GM23338 (cell line): Measurements from ENCODE around the gene CCNY. TPM values are rescaled to one million over a fixed set of nuclear protein-coding genes. Genes with fewer than 3 reads are reported as not detected.
A peak's percentile ranks its signal among the peaks of the same experiment; 100 is the strongest.

ENCODE experiments used
- ATAC-seq: fragments of 200-7000 bp; cut with Tn5 transposase; 3 replicates; pipeline ENCODE4 v1.9.1; 2020
- DNase-seq: peaks from one replicate; pipeline ENCODE4 v3.0.0-alpha.2; 2015; ENCODE audit warnings: low spot score
- H2AFZ ChIP-seq: fragments of 200-600 bp; sonication (generic); 2 replicates; pipeline ENCODE4 v1.8.0; 2016; ENCODE audit warnings: antibody characterized with exemption, mild to moderate bottlenecking, moderate library complexity
- H3F3A ChIP-seq: fragments of 200-600 bp; sonication (generic); replicated peaks from 2 replicates; pipeline ENCODE4 v1.8.0; 2017; ENCODE audit warnings: antibody characterized with exemption, mixed run types, low read depth
- H3K27ac ChIP-seq: fragments of 200-600 bp; sonication (generic); 2 replicates; pipeline ENCODE4 v1.6.1; 2016; ENCODE audit warnings: low read depth
- H3K27me3 ChIP-seq: fragments of 200-600 bp; sonication (generic); 2 replicates; pipeline ENCODE4 v1.8.0; 2016; ENCODE audit warnings: mild to moderate bottlenecking, mixed run types, moderate library complexity; ENCODE audit not compliant: insufficient read depth
- H3K36me3 ChIP-seq: fragments of 200-600 bp; sonication (generic); 2 replicates; pipeline ENCODE4 v1.8.0; 2016; ENCODE audit warnings: mild to moderate bottlenecking; ENCODE audit not compliant: insufficient read depth
- H3K4me1 ChIP-seq: fragments of 200-600 bp; sonication (generic); 2 replicates; pipeline ENCODE4 v1.8.0; 2016; ENCODE audit warnings: mild to moderate bottlenecking, moderate library complexity; ENCODE audit not compliant: insufficient read depth
- H3K4me2 ChIP-seq: fragments of 200-600 bp; sonication (generic); 2 replicates; pipeline ENCODE4 v1.7.1; 2017; ENCODE audit warnings: mixed run types
- H3K4me3 ChIP-seq: fragments of 200-600 bp; sonication (generic); 2 replicates; pipeline ENCODE4 v1.6.1; 2016; ENCODE audit warnings: mixed run types
- H3K79me2 ChIP-seq: fragments of 200-600 bp; sonication (generic); replicated peaks from 2 replicates; pipeline ENCODE4 v1.8.0; 2017; ENCODE audit warnings: mild to moderate bottlenecking; ENCODE audit not compliant: insufficient read depth
- H3K9me2 ChIP-seq: fragments of 200-600 bp; sonication (generic); 2 replicates; pipeline ENCODE4 v1.8.0; 2017; ENCODE audit not compliant: insufficient read depth
- H4K20me1 ChIP-seq: fragments of 200-600 bp; sonication (generic); replicated peaks from 2 replicates; pipeline ENCODE4 v1.8.0; 2017; ENCODE audit warnings: mild to moderate bottlenecking; ENCODE audit not compliant: insufficient read depth
- H3K27ac Mint-ChIP-seq: 2 replicates; pipeline ENCODE4 v1.8.0; 2020; ENCODE audit warnings: inconsistent platforms, mild to moderate bottlenecking, moderate library complexity, mixed read lengths
- H3K27me3 Mint-ChIP-seq: 3 replicates; pipeline ENCODE4 v1.8.0; 2022; ENCODE audit warnings: low read depth, mild to moderate bottlenecking, moderate library complexity, mixed read lengths, inconsistent platforms; ENCODE audit not compliant: insufficient read depth, poor library complexity
- H3K36me3 Mint-ChIP-seq: 3 replicates; pipeline ENCODE4 v1.8.0; 2021; ENCODE audit warnings: low read depth, mild to moderate bottlenecking, inconsistent platforms, moderate library complexity, mixed read lengths
- H3K4me1 Mint-ChIP-seq: 3 replicates; pipeline ENCODE4 v1.8.0; 2020; ENCODE audit warnings: mild to moderate bottlenecking, inconsistent platforms, mixed read lengths
- H3K4me3 Mint-ChIP-seq: 3 replicates; pipeline ENCODE4 v1.8.0; 2021; ENCODE audit warnings: moderate library complexity, mild to moderate bottlenecking, inconsistent platforms, mixed read lengths
- H3K9me3 Mint-ChIP-seq: 3 replicates; pipeline ENCODE4 v1.8.0; 2020; ENCODE audit warnings: moderate library complexity, mild to moderate bottlenecking, inconsistent platforms, mixed read lengths
- CREB1 ChIP-seq: fragments of 250-450 bp; sonication (Bioruptor Pico); IDR thresholded peaks from 2 replicates; pipeline ENCODE4 v1.5.0; 2020; ENCODE audit warnings: low read depth, mild to moderate bottlenecking, moderate library complexity
- EZH2 ChIP-seq: fragments of 200-600 bp; sonication (generic); IDR thresholded peaks from one replicate; pipeline ENCODE4 v1.8.0; 2017; ENCODE audit warnings: antibody characterized with exemption, mild to moderate bottlenecking, low read depth; ENCODE audit not compliant: unreplicated experiment
- EZH2phosphoT487 ChIP-seq: fragments of 200-600 bp; sonication (generic); IDR thresholded peaks from one replicate; pipeline ENCODE4 v1.8.1; 2018; ENCODE audit warnings: antibody characterized with exemption; ENCODE audit not compliant: unreplicated experiment
- JUNB ChIP-seq: IDR thresholded peaks from one replicate; pipeline ENCODE4 v1.6.1; 2016; ENCODE audit warnings: antibody characterized with exemption; ENCODE audit not compliant: unreplicated experiment
- NANOG ChIP-seq: IDR thresholded peaks from 2 replicates; pipeline ENCODE4 v1.6.1; 2016; ENCODE audit warnings: antibody characterized with exemption, borderline replicate concordance
- POLR2AphosphoS5 ChIP-seq: IDR thresholded peaks from 2 replicates; pipeline ENCODE4 v1.6.1; 2016; ENCODE audit warnings: antibody characterized with exemption, low read depth
- STAT1 ChIP-seq: IDR thresholded peaks from one replicate; pipeline ENCODE4 v1.6.1; 2016; ENCODE audit warnings: antibody characterized with exemption; ENCODE audit not compliant: unreplicated experiment
- ZNF114 ChIP-seq: fragments of 250-450 bp; sonication (Bioruptor Pico); IDR thresholded peaks from 2 replicates; pipeline ENCODE4 v1.5.0; 2020; ENCODE audit warnings: mild to moderate bottlenecking, moderate library complexity
- polyA plus RNA-seq: library from polyadenylated mRNA; unstranded; fragments of >200 nt; fragmentation: Nextera tagmentation; extraction: Ambion mirVana; gene quantifications from 2 replicates; pipeline ENCODE4 v1.2.1, GENCODE V29; 2016
- total RNA-seq: library from RNA; depleted of rRNA; stranded (reverse); fragments of >200 nt; shearing (Covaris generic); gene quantifications from 2 replicates; pipeline ENCODE4 v1.2.3, GENCODE V29; 2014
- TF ChIP-seq, protein P1 (sequence below), 2 experiments: fragments of 200-600 bp in 1 of 2; sonication (generic) in 1 of 2; conservative IDR thresholded peaks; 2 replicates each; pipeline versions ENCODE4 v1.5.1 to v1.6.1; 2016 to 2017; ENCODE audit warnings: antibody characterized with exemption in 2 of 2, low read depth in 2 of 2, mild to moderate bottlenecking in 2 of 2, moderate library complexity in 1 of 2
- TF ChIP-seq, protein P2 (sequence below): IDR thresholded peaks from 2 replicates; pipeline ENCODE4 v1.6.1; 2016; ENCODE audit warnings: antibody characterized with exemption
- TF ChIP-seq, protein P3 (sequence below): IDR thresholded peaks from one replicate; pipeline ENCODE4 v1.6.1; 2018; ENCODE audit warnings: antibody characterized with exemption; ENCODE audit not compliant: unreplicated experiment
- TF ChIP-seq, protein P4 (sequence below): fragments of 250-450 bp; sonication (Bioruptor Pico); IDR thresholded peaks from 2 replicates; pipeline ENCODE4 v1.5.0; 2020; ENCODE audit warnings: mild to moderate bottlenecking, moderate library complexity

CCNY gene
- total and polyA plus RNA-seq, 2 experiments from 2014 or later = 14.2 to 29.0 TPM

DNA sequence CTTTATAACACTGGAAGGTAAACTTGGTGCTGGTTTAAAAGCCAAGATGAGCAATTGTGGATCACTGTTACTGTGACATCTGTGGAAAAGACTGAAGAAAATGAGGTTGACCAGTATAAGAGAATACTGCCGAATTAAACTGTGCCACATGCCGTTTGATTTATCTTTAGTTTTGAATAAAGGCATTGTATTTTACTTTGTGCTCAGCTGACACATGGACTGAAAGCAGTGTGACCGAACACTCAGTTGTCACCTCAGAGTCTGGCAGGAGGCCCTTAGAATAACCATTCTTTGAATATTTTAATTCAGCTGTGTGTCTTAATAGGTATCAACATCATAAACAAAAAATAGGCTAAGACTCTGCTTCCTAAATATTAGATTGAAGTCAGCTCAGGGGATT is 135.1 kb downstream of the CCNY start:
- Mint-ChIP-seq H3K4me3 (no peak overlapping the region), H3K27me3 (peaks cover 11% of the 10 kb centered on the region), H3K9me3 (peaks cover 7% of the 10 kb centered on the region), H3K4me1 (peaks cover 53% of the 10 kb centered on the region), H3K36me3 (peaks cover 4% of the 10 kb centered on the region; the same call in 2 of the 3 replicates), H3K27ac (no peak overlapping the region)
- no peaks in the 10 kb centered on the region for H3K36me3 ChIP-seq
- H3K79me2 ChIP-seq = peaks cover 56% of the 10 kb centered on the region
- H3K4me1 ChIP-seq = peaks cover 42% of the 10 kb centered on the region
- peaks cover 14% of the 10 kb centered on the region; the same call in 1 of the 2 replicates for H4K20me1 ChIP-seq
- DNase-seq = no peak
- H2AFZ ChIP-seq = no peak overlapping the region
- no peaks in the 10 kb centered on the region for H3F3A ChIP-seq
- no peaks in the 10 kb centered on the region for H3K9me2 ChIP-seq
- peak overlapping the region; percentile 25; the same call in 1 of the 2 replicates for H3K4me2 ChIP-seq
- no peak for ATAC-seq
- no peak overlapping the region for H3K27ac ChIP-seq
- no peak overlapping the region for H3K4me3 ChIP-seq
- TF ChIP-seq, protein P1, sequence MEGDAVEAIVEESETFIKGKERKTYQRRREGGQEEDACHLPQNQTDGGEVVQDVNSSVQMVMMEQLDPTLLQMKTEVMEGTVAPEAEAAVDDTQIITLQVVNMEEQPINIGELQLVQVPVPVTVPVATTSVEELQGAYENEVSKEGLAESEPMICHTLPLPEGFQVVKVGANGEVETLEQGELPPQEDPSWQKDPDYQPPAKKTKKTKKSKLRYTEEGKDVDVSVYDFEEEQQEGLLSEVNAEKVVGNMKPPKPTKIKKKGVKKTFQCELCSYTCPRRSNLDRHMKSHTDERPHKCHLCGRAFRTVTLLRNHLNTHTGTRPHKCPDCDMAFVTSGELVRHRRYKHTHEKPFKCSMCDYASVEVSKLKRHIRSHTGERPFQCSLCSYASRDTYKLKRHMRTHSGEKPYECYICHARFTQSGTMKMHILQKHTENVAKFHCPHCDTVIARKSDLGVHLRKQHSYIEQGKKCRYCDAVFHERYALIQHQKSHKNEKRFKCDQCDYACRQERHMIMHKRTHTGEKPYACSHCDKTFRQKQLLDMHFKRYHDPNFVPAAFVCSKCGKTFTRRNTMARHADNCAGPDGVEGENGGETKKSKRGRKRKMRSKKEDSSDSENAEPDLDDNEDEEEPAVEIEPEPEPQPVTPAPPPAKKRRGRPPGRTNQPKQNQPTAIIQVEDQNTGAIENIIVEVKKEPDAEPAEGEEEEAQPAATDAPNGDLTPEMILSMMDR (conservative IDR thresholded peaks at IDR 0.05; ENCODE audit: low read depth in 2 of 2) = no peak
- TF ChIP-seq EZH2phosphoT487 = no peak
- no peak for TF ChIP-seq CREB1 (CRISPR knock-in tag)
- TF ChIP-seq, protein P2, sequence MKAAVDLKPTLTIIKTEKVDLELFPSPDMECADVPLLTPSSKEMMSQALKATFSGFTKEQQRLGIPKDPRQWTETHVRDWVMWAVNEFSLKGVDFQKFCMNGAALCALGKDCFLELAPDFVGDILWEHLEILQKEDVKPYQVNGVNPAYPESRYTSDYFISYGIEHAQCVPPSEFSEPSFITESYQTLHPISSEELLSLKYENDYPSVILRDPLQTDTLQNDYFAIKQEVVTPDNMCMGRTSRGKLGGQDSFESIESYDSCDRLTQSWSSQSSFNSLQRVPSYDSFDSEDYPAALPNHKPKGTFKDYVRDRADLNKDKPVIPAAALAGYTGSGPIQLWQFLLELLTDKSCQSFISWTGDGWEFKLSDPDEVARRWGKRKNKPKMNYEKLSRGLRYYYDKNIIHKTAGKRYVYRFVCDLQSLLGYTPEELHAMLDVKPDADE = no peak
- no peak for TF ChIP-seq JUNB
- TF ChIP-seq STAT1 = no peak
- no peak for TF ChIP-seq NANOG
- TF ChIP-seq, protein P3, sequence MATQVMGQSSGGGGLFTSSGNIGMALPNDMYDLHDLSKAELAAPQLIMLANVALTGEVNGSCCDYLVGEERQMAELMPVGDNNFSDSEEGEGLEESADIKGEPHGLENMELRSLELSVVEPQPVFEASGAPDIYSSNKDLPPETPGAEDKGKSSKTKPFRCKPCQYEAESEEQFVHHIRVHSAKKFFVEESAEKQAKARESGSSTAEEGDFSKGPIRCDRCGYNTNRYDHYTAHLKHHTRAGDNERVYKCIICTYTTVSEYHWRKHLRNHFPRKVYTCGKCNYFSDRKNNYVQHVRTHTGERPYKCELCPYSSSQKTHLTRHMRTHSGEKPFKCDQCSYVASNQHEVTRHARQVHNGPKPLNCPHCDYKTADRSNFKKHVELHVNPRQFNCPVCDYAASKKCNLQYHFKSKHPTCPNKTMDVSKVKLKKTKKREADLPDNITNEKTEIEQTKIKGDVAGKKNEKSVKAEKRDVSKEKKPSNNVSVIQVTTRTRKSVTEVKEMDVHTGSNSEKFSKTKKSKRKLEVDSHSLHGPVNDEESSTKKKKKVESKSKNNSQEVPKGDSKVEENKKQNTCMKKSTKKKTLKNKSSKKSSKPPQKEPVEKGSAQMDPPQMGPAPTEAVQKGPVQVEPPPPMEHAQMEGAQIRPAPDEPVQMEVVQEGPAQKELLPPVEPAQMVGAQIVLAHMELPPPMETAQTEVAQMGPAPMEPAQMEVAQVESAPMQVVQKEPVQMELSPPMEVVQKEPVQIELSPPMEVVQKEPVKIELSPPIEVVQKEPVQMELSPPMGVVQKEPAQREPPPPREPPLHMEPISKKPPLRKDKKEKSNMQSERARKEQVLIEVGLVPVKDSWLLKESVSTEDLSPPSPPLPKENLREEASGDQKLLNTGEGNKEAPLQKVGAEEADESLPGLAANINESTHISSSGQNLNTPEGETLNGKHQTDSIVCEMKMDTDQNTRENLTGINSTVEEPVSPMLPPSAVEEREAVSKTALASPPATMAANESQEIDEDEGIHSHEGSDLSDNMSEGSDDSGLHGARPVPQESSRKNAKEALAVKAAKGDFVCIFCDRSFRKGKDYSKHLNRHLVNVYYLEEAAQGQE = no peak
- no peak for TF ChIP-seq EZH2
- no peak for TF ChIP-seq ZNF114
- TF ChIP-seq, protein P4, sequence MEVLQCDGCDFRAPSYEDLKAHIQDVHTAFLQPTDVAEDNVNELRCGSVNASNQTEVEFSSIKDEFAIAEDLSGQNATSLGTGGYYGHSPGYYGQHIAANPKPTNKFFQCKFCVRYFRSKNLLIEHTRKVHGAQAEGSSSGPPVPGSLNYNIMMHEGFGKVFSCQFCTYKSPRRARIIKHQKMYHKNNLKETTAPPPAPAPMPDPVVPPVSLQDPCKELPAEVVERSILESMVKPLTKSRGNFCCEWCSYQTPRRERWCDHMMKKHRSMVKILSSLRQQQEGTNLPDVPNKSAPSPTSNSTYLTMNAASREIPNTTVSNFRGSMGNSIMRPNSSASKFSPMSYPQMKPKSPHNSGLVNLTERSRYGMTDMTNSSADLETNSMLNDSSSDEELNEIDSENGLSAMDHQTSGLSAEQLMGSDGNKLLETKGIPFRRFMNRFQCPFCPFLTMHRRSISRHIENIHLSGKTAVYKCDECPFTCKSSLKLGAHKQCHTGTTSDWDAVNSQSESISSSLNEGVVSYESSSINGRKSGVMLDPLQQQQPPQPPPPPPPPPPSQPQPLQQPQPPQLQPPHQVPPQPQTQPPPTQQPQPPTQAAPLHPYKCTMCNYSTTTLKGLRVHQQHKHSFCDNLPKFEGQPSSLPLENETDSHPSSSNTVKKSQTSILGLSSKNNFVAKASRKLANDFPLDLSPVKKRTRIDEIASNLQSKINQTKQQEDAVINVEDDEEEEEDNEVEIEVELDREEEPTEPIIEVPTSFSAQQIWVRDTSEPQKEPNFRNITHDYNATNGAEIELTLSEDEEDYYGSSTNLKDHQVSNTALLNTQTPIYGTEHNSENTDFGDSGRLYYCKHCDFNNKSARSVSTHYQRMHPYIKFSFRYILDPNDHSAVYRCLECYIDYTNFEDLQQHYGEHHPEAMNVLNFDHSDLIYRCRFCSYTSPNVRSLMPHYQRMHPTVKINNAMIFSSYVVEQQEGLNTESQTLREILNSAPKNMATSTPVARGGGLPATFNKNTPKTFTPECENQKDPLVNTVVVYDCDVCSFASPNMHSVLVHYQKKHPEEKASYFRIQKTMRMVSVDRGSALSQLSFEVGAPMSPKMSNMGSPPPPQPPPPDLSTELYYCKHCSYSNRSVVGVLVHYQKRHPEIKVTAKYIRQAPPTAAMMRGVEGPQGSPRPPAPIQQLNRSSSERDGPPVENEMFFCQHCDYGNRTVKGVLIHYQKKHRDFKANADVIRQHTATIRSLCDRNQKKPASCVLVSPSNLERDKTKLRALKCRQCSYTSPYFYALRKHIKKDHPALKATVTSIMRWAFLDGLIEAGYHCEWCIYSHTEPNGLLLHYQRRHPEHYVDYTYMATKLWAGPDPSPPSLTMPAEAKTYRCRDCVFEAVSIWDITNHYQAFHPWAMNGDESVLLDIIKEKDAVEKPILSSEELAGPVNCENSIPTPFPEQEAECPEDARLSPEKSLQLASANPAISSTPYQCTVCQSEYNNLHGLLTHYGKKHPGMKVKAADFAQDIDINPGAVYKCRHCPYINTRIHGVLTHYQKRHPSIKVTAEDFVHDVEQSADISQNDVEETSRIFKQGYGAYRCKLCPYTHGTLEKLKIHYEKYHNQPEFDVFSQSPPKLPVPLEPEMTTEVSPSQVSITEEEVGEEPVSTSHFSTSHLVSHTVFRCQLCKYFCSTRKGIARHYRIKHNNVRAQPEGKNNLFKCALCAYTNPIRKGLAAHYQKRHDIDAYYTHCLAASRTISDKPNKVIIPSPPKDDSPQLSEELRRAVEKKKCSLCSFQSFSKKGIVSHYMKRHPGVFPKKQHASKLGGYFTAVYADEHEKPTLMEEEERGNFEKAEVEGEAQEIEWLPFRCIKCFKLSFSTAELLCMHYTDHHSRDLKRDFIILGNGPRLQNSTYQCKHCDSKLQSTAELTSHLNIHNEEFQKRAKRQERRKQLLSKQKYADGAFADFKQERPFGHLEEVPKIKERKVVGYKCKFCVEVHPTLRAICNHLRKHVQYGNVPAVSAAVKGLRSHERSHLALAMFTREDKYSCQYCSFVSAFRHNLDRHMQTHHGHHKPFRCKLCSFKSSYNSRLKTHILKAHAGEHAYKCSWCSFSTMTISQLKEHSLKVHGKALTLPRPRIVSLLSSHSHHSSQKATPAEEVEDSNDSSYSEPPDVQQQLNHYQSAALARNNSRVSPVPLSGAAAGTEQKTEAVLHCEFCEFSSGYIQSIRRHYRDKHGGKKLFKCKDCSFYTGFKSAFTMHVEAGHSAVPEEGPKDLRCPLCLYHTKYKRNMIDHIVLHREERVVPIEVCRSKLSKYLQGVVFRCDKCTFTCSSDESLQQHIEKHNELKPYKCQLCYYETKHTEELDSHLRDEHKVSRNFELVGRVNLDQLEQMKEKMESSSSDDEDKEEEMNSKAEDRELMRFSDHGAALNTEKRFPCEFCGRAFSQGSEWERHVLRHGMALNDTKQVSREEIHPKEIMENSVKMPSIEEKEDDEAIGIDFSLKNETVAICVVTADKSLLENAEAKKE = no peak
- no peak for TF ChIP-seq POLR2AphosphoS5
- no peaks in the 10 kb centered on the region for H3K27me3 ChIP-seq
